Hindlimb muscle (tissue), 1 donor: Measurements from ENCODE around the gene BMERB1. TPM values are rescaled to one million over a fixed set of nuclear protein-coding genes. Genes with fewer than 3 reads are reported as not detected.

Experiments used
- DNase-seq: peaks from one replicate; pipeline ENCODE4 v3.0.0-alpha.2; 2013
- polyA plus RNA-seq: library from polyadenylated mRNA; unstranded; fragments of 120-200 nt; gene quantifications from one replicate; pipeline ENCODE4 v1.2.1, GENCODE V29; 2013; ENCODE audit not compliant: insufficient read length

Gene BMERB1
- polyA plus RNA-seq, 1 donor: 21.0 TPM

DNA sequence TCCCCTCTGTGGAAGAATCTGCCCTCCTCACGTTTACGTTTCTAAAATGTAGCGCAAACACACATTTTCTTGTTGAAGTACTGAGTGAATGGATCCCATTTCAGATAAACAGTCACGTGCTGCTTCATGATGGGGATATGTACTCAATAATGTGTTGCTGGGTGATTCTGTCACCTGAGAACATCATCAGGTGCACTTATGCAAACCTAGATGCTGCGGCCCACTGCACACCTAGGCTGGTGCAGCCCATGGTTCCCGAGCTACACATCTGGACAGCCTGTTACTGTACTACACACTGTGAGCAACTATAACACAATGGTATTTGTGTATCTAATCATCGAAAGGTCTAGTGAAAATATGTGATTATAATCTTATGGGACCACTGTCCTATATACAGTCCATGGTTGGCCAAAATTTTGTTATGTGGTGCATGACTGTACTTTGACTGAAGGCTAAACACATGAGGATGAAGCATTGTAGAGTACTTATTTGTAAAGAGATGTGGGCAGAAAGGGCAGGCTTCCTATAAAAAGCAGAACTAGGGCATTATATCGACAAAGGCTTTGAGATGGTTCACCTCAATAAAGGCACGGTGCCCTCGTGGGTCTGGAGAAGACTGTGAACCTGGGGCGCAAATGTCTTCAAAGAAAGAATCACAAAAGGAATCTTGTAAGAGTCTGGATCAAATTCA lies 182.2 kb downstream of the BMERB1 start:
- no peak for DNase-seq

DNA sequence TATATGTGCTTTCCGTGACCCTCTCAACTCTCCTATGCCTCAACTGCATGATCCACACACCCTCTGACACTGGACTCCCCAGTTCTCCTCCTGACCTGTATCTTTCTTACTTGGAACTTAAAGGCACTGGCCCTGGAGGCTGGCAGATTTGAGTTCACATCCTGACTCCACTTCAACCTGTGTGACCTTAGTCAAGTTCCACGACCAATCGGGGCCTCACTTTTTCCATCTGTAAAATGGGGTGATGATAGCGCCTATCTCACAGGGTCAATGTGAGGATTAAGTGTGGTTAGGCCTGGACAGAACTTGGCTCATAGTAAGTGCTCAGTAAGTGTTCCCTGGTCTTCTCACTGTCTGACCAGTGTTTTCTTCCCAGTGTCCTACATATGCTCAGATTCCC lies 183.5 kb downstream of the BMERB1 start:
- no peak for DNase-seq

GRCh38 chr16:15618392-15618791 lies 184.0 kb downstream of the BMERB1 start:
- DNase-seq: no peak

- DNase-seq: no peak
These were observed 186.3 kb downstream of the BMERB1 start for GRCh38 chr16:15620611-15621195.

DNA sequence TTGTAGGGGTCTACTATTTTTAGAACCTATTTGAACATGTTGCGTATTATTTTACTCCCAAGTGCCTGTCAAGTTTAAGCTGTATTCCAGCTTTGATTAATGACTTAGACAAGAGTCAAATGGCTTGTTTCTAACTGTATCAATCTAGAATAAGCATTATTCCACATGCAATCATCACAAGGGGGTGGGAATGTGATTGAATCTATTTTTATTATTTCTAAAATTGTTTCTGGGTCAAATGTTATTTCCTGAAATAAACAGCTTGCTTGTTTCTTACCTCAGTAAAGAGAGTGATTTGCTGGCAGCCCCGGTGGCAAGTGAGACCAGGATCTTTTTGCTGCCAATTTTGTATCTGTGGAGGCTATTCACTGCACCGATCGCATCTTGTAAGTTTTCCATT lies 187.1 kb downstream of the BMERB1 start:
- DNase-seq: no peak

GRCh38 chr16:15621889-15622288 lies 187.5 kb downstream of the BMERB1 start:
- no peak for DNase-seq

- no peak for DNase-seq
These were observed 197.5 kb downstream of the BMERB1 start for GRCh38 chr16:15631730-15632409.

DNA sequence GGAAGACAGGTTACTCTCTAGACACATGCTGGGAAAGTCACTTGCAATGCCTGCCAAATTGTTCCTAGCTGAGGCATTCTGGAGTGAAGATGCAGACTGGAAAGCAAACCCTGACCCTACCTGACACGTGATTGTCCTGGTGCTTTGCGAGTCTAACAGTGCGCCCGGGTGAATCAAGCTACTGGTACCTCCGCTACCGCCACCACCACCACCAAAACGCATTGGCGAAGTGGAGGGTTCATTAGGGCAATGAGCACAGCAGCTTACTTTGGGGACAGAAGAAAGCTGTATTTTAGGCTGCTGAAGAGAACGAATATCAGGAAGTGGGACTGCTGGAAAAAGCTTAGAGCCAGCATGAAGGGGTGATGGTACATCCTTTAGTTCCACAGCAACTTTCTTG lies 201.5 kb downstream of the BMERB1 start:
- no peak for DNase-seq

DNA sequence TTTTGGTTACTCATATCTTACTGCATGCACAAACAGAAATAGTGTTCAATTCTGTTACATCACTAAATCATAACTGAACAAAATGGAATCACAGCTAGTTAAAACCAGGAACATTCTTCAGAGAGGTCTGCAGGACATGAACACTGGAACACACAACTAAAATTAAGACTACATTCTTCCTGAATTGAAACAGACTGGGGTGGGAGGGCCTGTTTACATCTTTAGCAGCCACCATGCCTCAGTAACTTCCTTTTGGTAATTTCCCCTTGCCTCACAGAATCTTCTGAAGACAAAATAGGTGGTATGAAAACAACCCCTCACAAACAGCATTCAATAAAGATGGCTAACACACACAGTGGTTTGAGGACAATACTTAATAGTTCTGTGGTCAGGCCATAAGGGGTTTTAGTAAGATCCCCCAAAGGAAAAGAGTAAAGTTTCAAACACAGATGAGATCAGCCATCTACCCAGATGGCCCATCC lies 202.0 kb downstream of the BMERB1 start:
- no peak for DNase-seq

Other genes with a start within 250 kb of the BMERB1 start
- 14.3 TPM for gene NPIPA5, start 56.3 kb upstream of the BMERB1 start, polyA plus RNA-seq
- gene MPV17L, start 38.8 kb upstream of the BMERB1 start, polyA plus RNA-seq: 4.6 TPM
- gene MARF1, start 208.6 kb downstream of the BMERB1 start, polyA plus RNA-seq: 38.6 TPM
- 23.0 TPM for gene NDE1, start 215.7 kb downstream of the BMERB1 start, polyA plus RNA-seq